Activated naive CD4-positive, alpha-beta T cell treated with anti-CD3 and anti-CD28 coated beads for 36 hours (primary cell): ENCODE measurements around the gene ZNF672. TPM values are rescaled to one million over a fixed set of nuclear protein-coding genes. Genes with fewer than 3 reads are reported as not detected.
"Not testable (repeated sequence)": the region's sequence is repeated elsewhere in the genome, so short reads cannot be mapped to it uniquely, and the experiment has no call there.

Experiments
- CTCF ChIA-PET: fragments of 350-600 bp; sonication (Branson Sonifier 250); formaldehyde crosslinking; loops from one replicate; lab custom pipeline; 2021; ENCODE audit warnings: antibody characterized with exemption; lab: Charles Lee
- DNase-seq: peaks from one replicate; pipeline ENCODE4 v3.0.0-alpha.2; 2020
- H3K27ac Mint-ChIP-seq: one replicate; pipeline ENCODE4 v1.8.0; 2021; ENCODE audit warnings: mild to moderate bottlenecking, mixed read lengths
- H3K27me3 Mint-ChIP-seq: one replicate; pipeline ENCODE4 v1.8.0; 2021; ENCODE audit warnings: low read depth, mixed read lengths
- H3K36me3 Mint-ChIP-seq: one replicate; pipeline ENCODE4 v1.8.0; 2021; ENCODE audit warnings: low read depth, mixed read lengths
- H3K4me1 Mint-ChIP-seq: one replicate; pipeline ENCODE4 v1.8.0; 2021; ENCODE audit warnings: low read depth, mixed read lengths
- H3K4me3 Mint-ChIP-seq: one replicate; pipeline ENCODE4 v1.8.0; 2021; ENCODE audit warnings: mild to moderate bottlenecking, moderate library complexity, mixed read lengths
- H3K9me3 Mint-ChIP-seq: one replicate; pipeline ENCODE4 v1.8.0; 2021; ENCODE audit warnings: mixed read lengths
- intact Hi-C: fragments of 100-400 bp; cut with micrococcal nuclease; formaldehyde crosslinking; loops from one replicate; pipeline ENCODE4 v1.15.1; 2023
- total RNA-seq, 2 experiments: library from RNA; stranded (reverse); gene quantifications; one replicate each; pipeline ENCODE4 v1.2.3, GENCODE V29; 2021

ZNF672 gene
- total RNA-seq, 2 experiments from 2014 or later = 51.6 to 53.4 TPM

- H3K27ac Mint-ChIP-seq = peak overlapping the region; percentile 93
- no peaks in the 10 kb centered on the region for H3K27me3 Mint-ChIP-seq
- CTCF ChIA-PET = interaction anchor here (0.7 to 3.2 kb wide), 6 partner anchors 9 to 34 kb away, joined by 3 to 28 read pairs (median 4); partner anchors contain the start of gene SH3BP5L
- DNase-seq = no peak
- peak overlapping the region; percentile 94 for H3K4me3 Mint-ChIP-seq
- H3K4me1 Mint-ChIP-seq = peaks cover 57% of the 10 kb centered on the region
- H3K36me3 Mint-ChIP-seq = peaks cover 22% of the 10 kb centered on the region
- no peaks in the 10 kb centered on the region for H3K9me3 Mint-ChIP-seq
- intact Hi-C loops = no loop called here
Measured at GRCh38 chr1:248860007-248860406, 22.0 kb downstream of the ZNF672 start.

- CTCF ChIA-PET = interaction anchor here (1.7 kb wide), 1 partner anchor 36 kb away, joined by 4 read pairs; the partner anchor contains the start of gene SH3BP5L
- no peak for DNase-seq
- no peaks in the 10 kb centered on the region for H3K27me3 Mint-ChIP-seq
- no peaks in the 10 kb centered on the region for H3K9me3 Mint-ChIP-seq
- no peak overlapping the region for H3K4me3 Mint-ChIP-seq
- H3K27ac Mint-ChIP-seq = no peak overlapping the region
- H3K36me3 Mint-ChIP-seq = peaks cover 10% of the 10 kb centered on the region
- peaks cover 41% of the 10 kb centered on the region for H3K4me1 Mint-ChIP-seq
- intact Hi-C loops = no loop called here
Measured at GRCh38 chr1:248861616-248862015, 23.6 kb downstream of the ZNF672 start.

DNA sequence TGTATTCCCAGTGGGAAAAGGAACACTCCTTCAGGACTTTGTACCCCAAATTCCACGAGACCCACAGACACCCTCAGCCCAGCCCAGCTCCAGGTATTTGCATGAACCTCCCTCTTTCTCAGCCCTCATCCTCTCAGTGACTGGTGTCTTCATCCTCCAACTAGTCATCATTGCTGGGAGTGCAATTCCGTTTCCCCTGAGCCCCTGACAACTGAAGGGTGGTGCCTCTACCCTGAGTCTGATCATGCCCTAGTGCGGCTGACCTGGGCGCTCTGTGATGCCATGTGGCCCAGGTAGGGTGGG is 24.6 kb downstream of the ZNF672 start:
- peak overlapping the region; percentile 87 for H3K4me3 Mint-ChIP-seq
- intact Hi-C loops = no loop called here
- peaks cover 31% of the 10 kb centered on the region for H3K4me1 Mint-ChIP-seq
- CTCF ChIA-PET = interaction anchor here (0.8 to 1.7 kb wide), 2 partner anchors 10 to 37 kb away, joined by 3 to 4 read pairs; partner anchors contain the start of gene SH3BP5L
- peak overlapping the region; percentile 61 for H3K27ac Mint-ChIP-seq
- H3K36me3 Mint-ChIP-seq = peaks cover 6% of the 10 kb centered on the region
- DNase-seq = no peak
- no peaks in the 10 kb centered on the region for H3K9me3 Mint-ChIP-seq
- H3K27me3 Mint-ChIP-seq = no peaks in the 10 kb centered on the region

DNA sequence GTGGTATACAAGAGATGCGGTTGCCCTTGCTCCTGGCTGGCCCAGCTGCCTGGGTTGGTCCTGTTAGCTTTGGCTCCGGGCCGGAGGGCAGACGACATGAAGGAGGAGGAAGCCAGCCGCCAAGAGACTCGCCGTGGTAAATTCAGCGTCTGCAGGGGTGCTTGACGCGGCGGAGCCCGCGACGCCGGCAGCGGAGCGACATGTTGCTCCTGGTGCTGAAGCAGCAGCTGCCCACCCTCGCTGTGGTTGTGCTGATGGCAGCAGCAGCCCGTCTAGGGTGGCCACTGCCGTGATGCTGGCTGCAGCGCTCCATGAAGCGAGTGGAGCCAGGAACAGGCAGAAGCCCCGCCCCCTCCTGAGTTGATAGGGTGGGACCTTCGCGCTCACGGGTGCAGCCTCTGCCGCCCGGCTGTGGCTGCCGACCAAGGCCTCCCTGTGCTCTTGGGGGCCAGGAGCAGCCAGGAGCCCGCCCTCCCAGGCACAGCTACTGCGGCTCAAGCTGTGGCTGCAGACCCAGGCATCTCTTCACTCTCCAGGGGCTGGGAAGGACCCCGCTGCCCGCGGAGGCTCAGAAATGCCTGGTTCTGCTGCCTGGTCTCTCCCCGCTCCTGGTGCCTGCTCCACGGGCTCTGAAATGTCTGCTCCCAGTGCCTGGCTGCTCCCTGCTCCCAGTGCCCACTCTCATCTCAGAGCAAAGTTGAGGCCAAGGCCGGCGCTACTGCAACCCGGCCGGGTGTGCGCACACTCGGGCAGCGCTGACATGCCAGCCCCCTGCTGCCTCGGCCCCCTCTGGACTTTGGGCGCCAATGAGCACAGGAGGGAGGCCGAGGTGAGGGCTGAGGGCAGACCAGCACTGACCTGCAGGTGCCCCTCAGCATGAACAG is 25.2 kb downstream of the ZNF672 start:
- Mint-ChIP-seq H3K9me3 (no peaks in the 10 kb centered on the region), H3K36me3 (peaks cover 2% of the 10 kb centered on the region), H3K4me1 (peaks cover 30% of the 10 kb centered on the region), H3K27me3 (no peaks in the 10 kb centered on the region), H3K4me3 (peak overlapping the region; percentile 87), H3K27ac (peak overlapping the region; percentile 61)
- DNase-seq = peak; percentile 88
- CTCF ChIA-PET = interaction anchor here (1.2 kb wide), 1 partner anchor 44 kb away, joined by 3 read pairs; no protein-coding TSS in a partner anchor
- intact Hi-C loops = loop anchor here (1.0 kb wide), 2 partner anchors 10 to 37 kb away; no protein-coding TSS in a partner anchor

GRCh38 chr1:248871837-248872401 is 33.9 kb downstream of the ZNF672 start:
- CTCF ChIA-PET = interaction anchor here (1.3 to 2.9 kb wide), 2 partner anchors 10 to 13 kb away, joined by 3 to 28 read pairs; partner anchors contain the start of gene ZNF692
- peaks cover 3% of the 10 kb centered on the region for H3K27me3 Mint-ChIP-seq
- intact Hi-C loops = no loop called here
- H3K4me1 Mint-ChIP-seq = peaks cover 16% of the 10 kb centered on the region
- peak overlapping the region; percentile 7 for H3K4me3 Mint-ChIP-seq
- H3K9me3 Mint-ChIP-seq = peaks cover 1% of the 10 kb centered on the region
- H3K36me3 Mint-ChIP-seq = peaks cover 7% of the 10 kb centered on the region
- no peak for DNase-seq
- no peak overlapping the region for H3K27ac Mint-ChIP-seq

GRCh38 chr1:248872752-248873408 is 34.9 kb downstream of the ZNF672 start:
- peak; percentile 72 for DNase-seq
- intact Hi-C loops = loop anchor here (1.0 kb wide), 4 partner anchors 10 to 47 kb away; partner anchors contain the start of genes ZNF672 and ZNF692
- Mint-ChIP-seq H3K4me3 (peak overlapping the region; percentile 85), H3K4me1 (peaks cover 16% of the 10 kb centered on the region), H3K9me3 (peaks cover 1% of the 10 kb centered on the region), H3K27ac (peak overlapping the region; percentile 93), H3K36me3 (peaks cover 7% of the 10 kb centered on the region), H3K27me3 (peaks cover 3% of the 10 kb centered on the region)
- CTCF ChIA-PET = interaction anchor here (0.8 to 2.9 kb wide), 4 partner anchors 8 to 14 kb away, joined by 3 to 28 read pairs (median 4); partner anchors contain the start of gene ZNF692

- intact Hi-C loops = loop anchor here (1.0 kb wide), 4 partner anchors 10 to 47 kb away; partner anchors contain the start of genes ZNF672 and ZNF692
- peaks cover 16% of the 10 kb centered on the region for H3K4me1 Mint-ChIP-seq
Measured at GRCh38 chr1:248873409-248873992, 35.5 kb downstream of the ZNF672 start.

GRCh38 chr1:248873993-248874533 is 36.0 kb downstream of the ZNF672 start:
- peaks cover 16% of the 10 kb centered on the region for H3K4me1 Mint-ChIP-seq
- CTCF ChIA-PET = interaction anchor here (1.4 to 2.9 kb wide), 2 partner anchors 9 to 15 kb away, joined by 6 to 28 read pairs; partner anchors contain the start of gene ZNF692
- peaks cover 7% of the 10 kb centered on the region for H3K36me3 Mint-ChIP-seq
- peak overlapping the region; percentile 93 for H3K27ac Mint-ChIP-seq
- peaks cover 1% of the 10 kb centered on the region for H3K9me3 Mint-ChIP-seq
- intact Hi-C loops = loop anchor here (1.0 kb wide), 5 partner anchors 11 to 48 kb away; partner anchors contain the start of genes PGBD2, ZNF672 and ZNF692
- H3K27me3 Mint-ChIP-seq = peaks cover 3% of the 10 kb centered on the region
- peak; percentile 87 for DNase-seq
- H3K4me3 Mint-ChIP-seq = peak overlapping the region; percentile 85

More at GRCh38 chr1:248873409-248873992, 35.5 kb downstream of the ZNF672 start:
- Mint-ChIP-seq H3K27ac (peak overlapping the region; percentile 93), H3K36me3 (peaks cover 7% of the 10 kb centered on the region), H3K4me3 (peak overlapping the region; percentile 85), H3K27me3 (peaks cover 3% of the 10 kb centered on the region), H3K9me3 (peaks cover 1% of the 10 kb centered on the region)
- CTCF ChIA-PET = interaction anchor here (0.8 to 2.9 kb wide), 4 partner anchors 9 to 14 kb away, joined by 3 to 28 read pairs (median 4); partner anchors contain the start of gene ZNF692
- DNase-seq = peak; percentile 96

GRCh38 chr1:248881261-248881660 is 43.2 kb downstream of the ZNF672 start:
- H3K4me3 Mint-ChIP-seq = no peak overlapping the region
- no peak overlapping the region for H3K27ac Mint-ChIP-seq
- no peak for DNase-seq
- CTCF ChIA-PET = interaction anchor here (0.6 kb wide), 1 partner anchor 460 kb away, joined by 3 read pairs; no protein-coding TSS in a partner anchor
- intact Hi-C loops = no loop called here
- H3K36me3 Mint-ChIP-seq = no peaks in the 10 kb centered on the region
- H3K27me3 Mint-ChIP-seq = no peaks in the 10 kb centered on the region
- no peaks in the 10 kb centered on the region for H3K9me3 Mint-ChIP-seq
- H3K4me1 Mint-ChIP-seq = no peaks in the 10 kb centered on the region

DNA sequence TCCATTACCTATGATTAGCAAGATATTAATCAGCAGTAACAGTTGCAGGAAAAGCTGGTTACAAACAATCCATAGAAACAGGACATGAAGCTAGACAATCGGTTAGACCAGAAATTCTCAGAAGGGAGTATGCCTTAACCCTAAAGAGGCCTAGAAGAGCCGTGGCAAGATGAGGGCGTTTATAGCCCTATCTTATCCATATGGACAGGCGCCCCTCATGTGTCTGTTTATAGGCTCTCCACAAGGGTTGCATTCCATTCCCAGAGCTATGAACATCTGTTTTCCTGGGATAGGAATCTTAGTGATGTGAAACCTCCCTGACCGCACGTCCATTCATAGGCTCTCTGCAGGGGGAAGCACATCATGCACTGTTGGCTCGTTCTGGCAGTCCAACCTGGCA is 44.4 kb downstream of the ZNF672 start:
- H3K27ac Mint-ChIP-seq, H3K27me3 Mint-ChIP-seq, H3K4me3 Mint-ChIP-seq, H3K36me3 Mint-ChIP-seq, intact Hi-C loops, CTCF ChIA-PET, DNase-seq, H3K9me3 Mint-ChIP-seq, H3K4me1 Mint-ChIP-seq: not testable (repeated sequence)

GRCh38 chr1:248884632-248885295 is 46.7 kb downstream of the ZNF672 start:
- Mint-ChIP-seq H3K4me1 (no peaks in the 10 kb centered on the region), H3K36me3 (no peaks in the 10 kb centered on the region), H3K9me3 (no peaks in the 10 kb centered on the region), H3K27me3 (no peaks in the 10 kb centered on the region), H3K27ac (no peak overlapping the region), H3K4me3 (no peak overlapping the region)
- CTCF ChIA-PET = interaction anchor here (0.6 to 0.7 kb wide), 2 partner anchors 11 to 1834 kb away, joined by 3 read pairs; no protein-coding TSS in a partner anchor
- intact Hi-C loops = no loop called here
- no peak for DNase-seq
